Mucosa of descending colon (tissue), 3 donors: Measurements from ENCODE around the gene GYS1. TPM values are rescaled to one million over a fixed set of nuclear protein-coding genes. Genes with fewer than 3 reads are reported as not detected.

Experiments
- ATAC-seq: fragments of 200-7000 bp; cut with Tn5 transposase; one replicate; pipeline ENCODE4 v1.9.1; 2020; ENCODE audit warnings: mild to moderate bottlenecking, moderate library complexity
- DNase-seq, 3 donors: peaks; one replicate each; pipeline ENCODE4 v3.0.0-alpha.2; 2020
- H3K36me3 ChIP-seq: fragments of 200-600 bp; one replicate; pipeline ENCODE4 v1.8.0; 2021; ENCODE audit warnings: low read depth, mild to moderate bottlenecking
- H3K4me1 ChIP-seq: fragments of 200-600 bp; one replicate; pipeline ENCODE4 v1.8.0; 2021; ENCODE audit warnings: low read depth, mild to moderate bottlenecking
- H3K4me3 ChIP-seq: fragments of 200-600 bp; one replicate; pipeline ENCODE4 v1.8.0; 2021; ENCODE audit warnings: mild to moderate bottlenecking
- H3K9me3 ChIP-seq: fragments of 200-600 bp; one replicate; pipeline ENCODE4 v1.8.0; 2021; ENCODE audit warnings: mild to moderate bottlenecking
- intact Hi-C, 2 donors: fragments of 100-400 bp; cut with DNase I in 1 of 2; cut with micrococcal nuclease in 1 of 2; formaldehyde crosslinking; loops; one replicate each; pipeline versions ENCODE4 v1.11.0 to v1.11.1; 2022; cut with DNase I, micrococcal nuclease
- total RNA-seq, 3 donors: library from RNA; stranded (reverse); fragmentation: NEBNext Ultra II Directional in 2 of 3; extraction: Animal tissue kit (Norgen Biotek cat#: 25700) in 2 of 3; gene quantifications; one replicate each; pipeline versions ENCODE4 v1.2.1 to v1.2.4, GENCODE V29; 2021 to 2023
- TF ChIP-seq, protein P1 (sequence below): fragments of 200-600 bp; IDR thresholded peaks from one replicate; pipeline ENCODE4 v1.8.0; 2022; ENCODE audit warnings: antibody characterized with exemption, mild to moderate bottlenecking
- donor health status: DM: no; HTN: no; CAD: no; lungs with moderate emphysema.
- donor health status: DM: no; HTN: no; CAD: no.
- donor health status: DM: no; HTN: yes; CAD: no.

Gene GYS1
- total RNA-seq, 3 donors from 2014 or later = 40.1 to 49.3 (median 40.2) TPM

DNA sequence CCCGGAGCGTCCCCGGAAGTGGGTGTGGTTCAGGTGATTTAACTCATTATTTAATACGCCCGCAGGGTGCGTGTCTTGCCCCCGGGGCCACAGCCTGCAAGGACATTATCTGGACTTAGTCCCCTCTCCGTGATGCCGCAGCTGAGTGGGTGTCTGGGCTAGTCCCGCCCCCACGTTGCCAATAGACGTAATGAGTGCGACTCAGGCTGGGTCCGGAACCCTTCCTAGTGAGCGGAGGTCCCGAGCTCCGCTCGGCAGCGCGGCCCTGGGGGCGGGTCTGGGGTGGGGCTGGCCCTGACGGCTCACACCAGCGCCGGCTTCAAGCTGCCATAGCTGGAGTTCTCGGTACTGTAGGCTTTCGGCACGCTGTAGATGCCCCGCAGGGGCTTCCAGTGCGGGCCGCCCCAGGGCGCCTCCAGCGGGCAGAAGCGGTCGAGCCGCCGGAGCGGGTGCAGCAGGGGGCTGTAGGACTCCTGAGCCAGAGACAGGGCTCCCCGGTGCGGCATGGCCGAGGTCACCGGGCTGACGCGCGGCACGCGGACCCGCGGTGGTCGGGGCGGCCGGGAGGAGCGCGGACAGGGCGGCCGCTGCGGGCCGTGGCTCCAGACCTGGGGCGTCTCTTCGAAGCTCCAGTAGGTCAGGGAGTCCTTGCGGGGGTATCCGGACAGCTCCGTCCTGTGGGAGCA is 24.7 kb upstream of the GYS1 start:
- H3K36me3 ChIP-seq = no peaks in the 10 kb centered on the region
- ATAC-seq = peak; percentile 72
- H3K4me1 ChIP-seq = peaks cover 12% of the 10 kb centered on the region
- no peaks in the 10 kb centered on the region for H3K9me3 ChIP-seq
- TF ChIP-seq, protein P1, sequence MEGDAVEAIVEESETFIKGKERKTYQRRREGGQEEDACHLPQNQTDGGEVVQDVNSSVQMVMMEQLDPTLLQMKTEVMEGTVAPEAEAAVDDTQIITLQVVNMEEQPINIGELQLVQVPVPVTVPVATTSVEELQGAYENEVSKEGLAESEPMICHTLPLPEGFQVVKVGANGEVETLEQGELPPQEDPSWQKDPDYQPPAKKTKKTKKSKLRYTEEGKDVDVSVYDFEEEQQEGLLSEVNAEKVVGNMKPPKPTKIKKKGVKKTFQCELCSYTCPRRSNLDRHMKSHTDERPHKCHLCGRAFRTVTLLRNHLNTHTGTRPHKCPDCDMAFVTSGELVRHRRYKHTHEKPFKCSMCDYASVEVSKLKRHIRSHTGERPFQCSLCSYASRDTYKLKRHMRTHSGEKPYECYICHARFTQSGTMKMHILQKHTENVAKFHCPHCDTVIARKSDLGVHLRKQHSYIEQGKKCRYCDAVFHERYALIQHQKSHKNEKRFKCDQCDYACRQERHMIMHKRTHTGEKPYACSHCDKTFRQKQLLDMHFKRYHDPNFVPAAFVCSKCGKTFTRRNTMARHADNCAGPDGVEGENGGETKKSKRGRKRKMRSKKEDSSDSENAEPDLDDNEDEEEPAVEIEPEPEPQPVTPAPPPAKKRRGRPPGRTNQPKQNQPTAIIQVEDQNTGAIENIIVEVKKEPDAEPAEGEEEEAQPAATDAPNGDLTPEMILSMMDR = peak; percentile 33
- peak; percentile 49 to 70 (median 69) for DNase-seq
- H3K4me3 ChIP-seq = no peak overlapping the region
- intact Hi-C loops = no loop called here

GRCh38 chr19:49017041-49017665 is 24.0 kb upstream of the GYS1 start, which contains the start of gene LHB:
LHB (minus strand) TSS chr19:49017091; CDS start chr19:49017081, 10 bp downstream.
- Histone ChIP-seq H3K36me3 (no peaks in the 10 kb centered on the region), H3K4me1 (peaks cover 12% of the 10 kb centered on the region), H3K9me3 (no peaks in the 10 kb centered on the region), H3K4me3 (no peak within 1 kb of the TSS)
- DNase-seq (no peak), ATAC-seq (no peak)
- TF ChIP-seq, protein P1 = no peak
- intact Hi-C loops = no loop called here

DNA sequence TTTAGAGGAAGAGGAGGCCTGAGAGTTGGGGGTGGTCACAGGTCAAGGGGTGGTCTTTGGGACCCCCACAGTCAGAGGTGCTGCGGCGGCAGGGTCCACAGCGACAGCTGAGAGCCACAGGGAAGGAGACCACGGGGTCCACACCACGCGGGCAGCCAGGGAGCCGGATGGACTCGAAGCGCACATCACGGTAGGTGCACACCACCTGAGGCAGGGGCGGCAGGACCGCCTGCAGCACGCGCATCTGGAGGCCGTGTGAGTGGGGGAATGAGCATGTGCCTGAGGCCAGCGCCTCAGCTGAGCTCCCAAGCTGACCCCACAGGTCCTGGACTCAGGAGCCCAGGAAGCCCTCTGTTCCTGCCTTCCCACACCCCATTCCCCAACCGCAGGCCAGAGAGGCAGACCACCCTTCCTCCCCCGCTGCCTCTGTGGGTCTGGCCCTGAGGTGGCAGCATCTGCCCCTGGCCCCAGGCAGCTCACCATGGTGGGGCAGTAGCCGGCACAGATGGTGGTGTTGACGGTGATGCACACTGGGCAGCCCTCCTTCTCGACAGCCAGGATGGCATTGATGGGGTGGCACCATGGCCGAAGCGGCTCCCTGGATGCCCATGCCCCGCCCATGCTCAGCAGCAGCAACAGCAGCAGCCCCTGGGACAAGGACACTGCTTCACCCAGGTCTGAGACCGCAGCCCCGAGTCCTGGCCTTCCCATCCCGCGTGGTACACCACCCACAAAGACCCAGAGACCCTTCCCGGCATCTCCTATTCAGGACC is 23.1 kb upstream of the GYS1 start:
- H3K4me3 ChIP-seq = no peak overlapping the region
- intact Hi-C loops = no loop called here
- TF ChIP-seq, protein P1 = no peak
- H3K9me3 ChIP-seq = no peaks in the 10 kb centered on the region
- H3K4me1 ChIP-seq = peaks cover 12% of the 10 kb centered on the region
- H3K36me3 ChIP-seq = no peaks in the 10 kb centered on the region
- DNase-seq = no peak
- no peak for ATAC-seq

DNA sequence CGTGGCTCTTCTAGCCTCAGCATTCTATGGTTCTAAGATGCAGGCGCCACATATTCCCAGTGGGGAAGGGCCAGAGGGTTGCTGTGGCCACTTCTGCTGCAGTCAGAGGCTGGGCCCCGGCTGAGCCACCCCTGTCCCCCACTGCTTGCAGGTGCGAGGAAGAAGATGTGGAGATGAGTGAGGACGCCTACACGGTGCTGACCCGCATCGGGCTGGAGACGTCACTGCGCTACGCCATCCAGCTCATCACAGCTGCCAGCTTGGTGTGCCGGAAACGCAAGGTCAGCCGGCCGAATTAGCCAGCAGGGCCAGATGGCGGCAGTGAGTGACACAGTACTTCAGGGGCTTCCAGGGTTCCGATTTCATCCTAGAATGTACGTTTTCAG is 21.8 kb upstream of the GYS1 start:
- DNase-seq (no peak), ATAC-seq (no peak)
- intact Hi-C loops = no loop called here
- Histone ChIP-seq H3K9me3 (no peaks in the 10 kb centered on the region), H3K4me3 (no peak overlapping the region), H3K36me3 (no peaks in the 10 kb centered on the region), H3K4me1 (peaks cover 12% of the 10 kb centered on the region)
- TF ChIP-seq, protein P1 = no peak

GRCh38 chr19:49014123-49014869 is 21.2 kb upstream of the GYS1 start:
- ATAC-seq (no peak), DNase-seq (no peak)
- Histone ChIP-seq H3K36me3 (no peaks in the 10 kb centered on the region), H3K4me3 (no peak overlapping the region), H3K4me1 (peaks cover 12% of the 10 kb centered on the region), H3K9me3 (no peaks in the 10 kb centered on the region)
- TF ChIP-seq, protein P1 = no peak
- intact Hi-C loops = no loop called here
